Measurements from ENCODE around the gene RAMP2.

Gene RAMP2

DNA sequence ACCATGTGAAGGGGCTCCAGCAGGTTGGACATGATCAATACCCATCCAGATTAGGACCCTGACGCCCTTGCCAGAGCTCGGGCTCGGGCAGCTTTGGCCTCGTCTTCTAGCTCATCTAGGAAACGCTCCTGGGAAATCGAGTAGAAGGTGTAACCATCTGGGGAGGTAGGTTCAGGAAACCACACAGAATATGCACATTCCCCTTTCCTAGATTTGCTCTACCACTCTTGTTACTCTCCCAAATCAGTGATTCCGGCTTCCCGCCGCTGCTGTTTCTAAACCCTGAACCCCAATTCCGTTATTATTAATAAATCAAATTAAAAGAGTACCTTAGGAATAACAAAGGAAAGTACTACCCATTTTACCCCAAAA is 37.0 kb downstream of the RAMP2 start:
- Histone ChIP-seq H3K4me1 (ENCODE audit: low read length) (peaks cover 8% of the 10 kb centered on the region; the same call in 1 of the 2 replicates), H3K4me2 (ENCODE audit: low read depth, low read length) (peak overlapping the region; percentile 79), H3F3A (ENCODE audit: insufficient read depth, low read length) (no peaks in the 10 kb centered on the region), H3K9me2 (replicated peaks; ENCODE audit: insufficient read depth, low read length) (no peaks in the 10 kb centered on the region), H4K20me1 (ENCODE audit: insufficient read depth, low read length) (no peaks in the 10 kb centered on the region), H3K9me3 (replicated peaks; ENCODE audit: insufficient read depth, low read length) (no peaks in the 10 kb centered on the region), H3K27me3 (replicated peaks; ENCODE audit: insufficient read depth, low read length) (no peaks in the 10 kb centered on the region), H2AFZ (ENCODE audit: low read length) (peak overlapping the region; percentile 89), H3K79me2 (ENCODE audit: low read length) (peaks cover 17% of the 10 kb centered on the region), H3K27ac (ENCODE audit: low read length) (no peak overlapping the region), H3K9ac (ENCODE audit: low read length) (peak overlapping the region; percentile 69), H3K36me3 (replicated peaks; ENCODE audit: insufficient read depth, low read length) (no peaks in the 10 kb centered on the region), H3K4me3 (ENCODE audit: low read length) (peak overlapping the region; percentile 79)
- DNase-seq, result no peak
- TF ChIP-seq, protein P1, sequence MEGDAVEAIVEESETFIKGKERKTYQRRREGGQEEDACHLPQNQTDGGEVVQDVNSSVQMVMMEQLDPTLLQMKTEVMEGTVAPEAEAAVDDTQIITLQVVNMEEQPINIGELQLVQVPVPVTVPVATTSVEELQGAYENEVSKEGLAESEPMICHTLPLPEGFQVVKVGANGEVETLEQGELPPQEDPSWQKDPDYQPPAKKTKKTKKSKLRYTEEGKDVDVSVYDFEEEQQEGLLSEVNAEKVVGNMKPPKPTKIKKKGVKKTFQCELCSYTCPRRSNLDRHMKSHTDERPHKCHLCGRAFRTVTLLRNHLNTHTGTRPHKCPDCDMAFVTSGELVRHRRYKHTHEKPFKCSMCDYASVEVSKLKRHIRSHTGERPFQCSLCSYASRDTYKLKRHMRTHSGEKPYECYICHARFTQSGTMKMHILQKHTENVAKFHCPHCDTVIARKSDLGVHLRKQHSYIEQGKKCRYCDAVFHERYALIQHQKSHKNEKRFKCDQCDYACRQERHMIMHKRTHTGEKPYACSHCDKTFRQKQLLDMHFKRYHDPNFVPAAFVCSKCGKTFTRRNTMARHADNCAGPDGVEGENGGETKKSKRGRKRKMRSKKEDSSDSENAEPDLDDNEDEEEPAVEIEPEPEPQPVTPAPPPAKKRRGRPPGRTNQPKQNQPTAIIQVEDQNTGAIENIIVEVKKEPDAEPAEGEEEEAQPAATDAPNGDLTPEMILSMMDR (IDR thresholded peaks at IDR 0.05; ENCODE audit: low read length), result no peak
- TF ChIP-seq EZH2phosphoT487 (IDR thresholded peaks at IDR 0.05; ENCODE audit: low read length) (no peak), EZH2 (optimal IDR thresholded peaks at IDR 0.05; ENCODE audit: low read depth, low read length) (no peak)

DNA sequence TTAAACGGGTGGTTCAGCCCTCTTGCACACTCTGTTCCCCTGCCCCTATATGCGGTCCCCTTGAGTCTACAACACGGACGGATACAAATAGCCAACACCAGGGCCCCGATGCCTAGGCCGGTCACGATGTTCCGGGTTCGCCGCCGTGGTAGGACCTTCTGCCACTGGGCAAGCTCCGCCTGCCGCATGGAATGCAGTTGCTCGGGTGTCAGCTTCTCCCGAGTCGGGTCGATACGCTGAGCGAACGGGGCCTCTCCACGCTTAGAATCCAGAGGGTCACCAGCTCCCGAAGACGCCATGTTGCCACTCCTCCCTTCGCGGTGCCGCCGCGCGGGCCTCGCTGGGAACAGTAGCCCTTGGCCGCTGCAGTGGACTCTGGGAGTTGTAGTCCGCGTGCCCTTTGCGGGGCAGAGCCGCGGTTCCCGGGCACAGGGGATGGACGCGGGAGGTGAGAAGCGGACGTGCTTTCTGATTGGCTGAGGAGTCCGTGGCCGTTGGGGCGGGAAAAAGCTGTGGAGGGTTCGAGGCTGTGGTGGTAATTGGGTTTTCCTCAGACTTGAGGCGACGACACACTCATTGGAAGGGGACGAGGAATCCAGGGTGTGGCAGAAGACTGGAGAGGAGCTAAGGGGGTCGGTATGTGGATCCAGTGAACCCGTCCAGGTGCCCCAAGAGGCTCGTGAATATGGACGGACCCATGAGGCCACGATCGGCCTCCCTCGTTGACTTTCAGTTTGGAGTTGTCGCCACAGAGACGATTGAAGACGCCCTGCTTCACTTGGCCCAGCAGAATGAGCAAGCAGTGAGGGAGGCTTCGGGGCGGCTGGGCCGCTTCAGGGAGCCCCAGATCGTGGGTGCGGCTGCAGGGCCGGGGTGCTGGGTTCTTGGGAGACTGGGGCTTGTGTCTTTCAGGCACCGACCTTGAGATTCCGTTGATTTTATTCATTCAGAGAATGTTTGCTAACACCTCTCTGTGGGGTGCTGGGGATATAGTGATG is 37.7 kb downstream of the RAMP2 start, which contains the start of the genes CNTD1 and COA3:
TSS of gene CNTD1 (plus strand) at position 479 of the 998 bp plus-strand sequence. CDS start at position 686, 207 bp downstream.
TSS of gene COA3 (minus strand) at position 322 of the 998 bp plus-strand sequence. CDS start at position 299, 23 bp downstream.
- H3K79me2 ChIP-seq (ENCODE audit: low read length), result peaks cover 17% of the 10 kb centered on the region
- no peaks in the 10 kb centered on the region for H3K9me3 ChIP-seq (replicated peaks; ENCODE audit: insufficient read depth, low read length)
- H3K9ac ChIP-seq (ENCODE audit: low read length), result peak within 1 kb of the TSS; percentile 69
- peak within 1 kb of the TSS; percentile 79 for H3K4me3 ChIP-seq (ENCODE audit: low read length)
- no peaks in the 10 kb centered on the region for H3K27me3 ChIP-seq (replicated peaks; ENCODE audit: insufficient read depth, low read length)
- H3K36me3 ChIP-seq (replicated peaks; ENCODE audit: insufficient read depth, low read length), result no peaks in the 10 kb centered on the region
- no peak for TF ChIP-seq EZH2phosphoT487 (IDR thresholded peaks at IDR 0.05; ENCODE audit: low read length)
- TF ChIP-seq, protein P1 (IDR thresholded peaks at IDR 0.05; ENCODE audit: low read length), result no peak
- TF ChIP-seq EZH2 (optimal IDR thresholded peaks at IDR 0.05; ENCODE audit: low read depth, low read length), result no peak
- no peak within 1 kb of the TSS for H3K27ac ChIP-seq (ENCODE audit: low read length)
- peak; percentile 85 for DNase-seq
- H3K4me1 ChIP-seq (ENCODE audit: low read length), result peaks cover 8% of the 10 kb centered on the region; the same call in 1 of the 2 replicates
- H4K20me1 ChIP-seq (ENCODE audit: insufficient read depth, low read length), result no peaks in the 10 kb centered on the region
- H3F3A ChIP-seq (ENCODE audit: insufficient read depth, low read length), result no peaks in the 10 kb centered on the region
- H2AFZ ChIP-seq (ENCODE audit: low read length), result peak within 1 kb of the TSS; percentile 89
- no peaks in the 10 kb centered on the region for H3K9me2 ChIP-seq (replicated peaks; ENCODE audit: insufficient read depth, low read length)
- peak within 1 kb of the TSS; percentile 79 for H3K4me2 ChIP-seq (ENCODE audit: low read depth, low read length)

DNA sequence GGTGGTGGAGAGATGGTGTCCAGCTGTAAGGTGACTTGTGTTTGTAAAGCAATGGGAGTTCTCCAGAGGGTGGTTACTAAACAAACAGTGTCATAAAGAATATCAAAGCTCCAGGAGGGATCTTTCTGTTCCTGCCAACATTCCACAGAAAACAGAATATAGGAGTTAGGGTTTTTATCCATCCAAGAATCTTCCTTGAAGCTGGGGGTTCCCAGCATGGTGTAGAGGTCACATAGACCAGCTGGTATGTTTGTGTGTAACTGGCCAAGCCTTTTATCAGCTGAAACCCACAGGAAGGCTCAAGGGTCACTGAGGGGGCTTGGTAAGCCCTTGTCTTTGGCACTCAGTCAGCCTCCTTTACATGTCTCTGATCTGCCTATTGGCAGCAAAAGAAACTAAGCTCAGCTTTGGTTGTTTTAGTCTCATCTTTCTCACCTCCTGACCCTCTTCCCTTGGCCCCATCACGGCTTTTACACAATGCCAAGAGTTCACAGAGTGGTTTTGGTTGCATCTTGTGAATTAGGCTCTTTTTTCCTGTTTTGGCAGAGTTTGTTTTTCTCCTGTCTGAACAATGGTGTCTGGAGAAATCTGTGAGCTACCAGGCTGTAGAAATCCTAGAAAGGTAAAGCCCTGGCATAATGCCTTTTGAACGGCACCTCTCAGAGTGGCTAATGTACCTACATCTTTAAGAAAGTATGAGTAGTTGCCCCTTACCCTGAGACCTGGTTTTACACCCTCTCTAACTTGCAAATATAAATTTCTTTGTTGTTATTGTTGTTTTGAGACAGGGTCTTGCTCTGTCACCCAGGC is 42.3 kb downstream of the RAMP2 start:
- no peak overlapping the region for H3K9ac ChIP-seq (ENCODE audit: low read length)
- no peak overlapping the region for H2AFZ ChIP-seq (ENCODE audit: low read length)
- no peaks in the 10 kb centered on the region for H3K4me1 ChIP-seq (ENCODE audit: low read length)

More for the DNA sequence above, 42.3 kb downstream of the RAMP2 start:
- no peaks in the 10 kb centered on the region for H3K27me3 ChIP-seq (replicated peaks; ENCODE audit: insufficient read depth, low read length)
- no peaks in the 10 kb centered on the region for H3K9me3 ChIP-seq (replicated peaks; ENCODE audit: insufficient read depth, low read length)
- no peaks in the 10 kb centered on the region for H3K36me3 ChIP-seq (replicated peaks; ENCODE audit: insufficient read depth, low read length)
- DNase-seq, result no peak
- no peak overlapping the region for H3K4me3 ChIP-seq (ENCODE audit: low read length)
- H3K27ac ChIP-seq (ENCODE audit: low read length), result no peak overlapping the region
- no peak for TF ChIP-seq EZH2phosphoT487 (IDR thresholded peaks at IDR 0.05; ENCODE audit: low read length)
- no peak for TF ChIP-seq EZH2 (optimal IDR thresholded peaks at IDR 0.05; ENCODE audit: low read depth, low read length)
- TF ChIP-seq, protein P1 (IDR thresholded peaks at IDR 0.05; ENCODE audit: low read length), result no peak
- peaks cover 3% of the 10 kb centered on the region for H3K79me2 ChIP-seq (ENCODE audit: low read length)
- no peaks in the 10 kb centered on the region for H3K9me2 ChIP-seq (replicated peaks; ENCODE audit: insufficient read depth, low read length)
- no peaks in the 10 kb centered on the region for H3F3A ChIP-seq (ENCODE audit: insufficient read depth, low read length)
- H3K4me2 ChIP-seq (ENCODE audit: low read depth, low read length), result no peak overlapping the region
- no peaks in the 10 kb centered on the region for H4K20me1 ChIP-seq (ENCODE audit: insufficient read depth, low read length)
